ENCODE results near the gene TSPAN18. TPM values are rescaled to one million over a fixed set of nuclear protein-coding genes. Genes with fewer than 3 reads are reported as not detected.

Gene TSPAN18
- total RNA-seq, 1 donor from 2014 or later, result 5.2 TPM

DNA sequence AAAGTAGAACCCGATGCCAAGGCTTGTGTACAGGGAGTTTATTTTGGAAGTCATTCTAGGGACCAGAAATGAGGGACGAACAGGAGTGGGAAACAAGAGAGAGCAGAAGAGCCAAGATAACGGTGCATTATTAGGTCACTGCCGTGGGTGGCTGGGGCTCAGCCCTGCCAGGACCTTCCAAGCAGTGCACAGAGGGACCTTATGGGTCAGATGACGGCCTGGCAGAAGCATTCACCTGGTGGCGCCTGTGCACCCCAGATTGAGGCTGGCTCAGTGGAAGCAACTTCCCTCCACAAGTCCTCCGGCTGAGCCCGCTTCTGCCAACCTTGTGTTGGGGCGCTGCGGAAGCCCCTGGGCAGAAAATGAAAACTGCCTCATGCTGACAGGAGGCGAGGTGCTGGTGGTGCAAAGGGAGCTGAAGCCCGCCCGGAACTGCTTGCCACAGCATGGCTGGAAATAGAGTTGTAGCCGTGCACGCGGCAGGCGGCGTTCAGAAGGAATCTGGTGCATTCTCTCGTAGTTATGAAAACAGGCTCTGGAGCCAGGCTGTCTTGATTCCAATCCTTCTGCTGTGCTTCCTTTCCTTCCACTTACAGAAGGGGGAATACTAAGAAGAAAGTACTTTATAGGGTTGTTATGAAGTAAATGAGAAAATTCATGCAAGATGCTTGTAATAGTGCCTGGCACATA is 246.1 kb downstream of the TSPAN18 start:
- no peak overlapping the region for H3K4me3 ChIP-seq (ENCODE audit: low read depth, low read length)
- no peak for DNase-seq (ENCODE audit: low read depth)
- H3K27me3 ChIP-seq (ENCODE audit: control insufficient read depth, insufficient read depth, low read length), result peaks cover 21% of the 10 kb centered on the region
- no peak for TF ChIP-seq CTCF (IDR thresholded peaks at IDR 0.05; ENCODE audit: insufficient read depth, low read length, poor library complexity, severe bottlenecking)
- H3K36me3 ChIP-seq (ENCODE audit: control insufficient read depth, insufficient read depth, low read length), result no peaks in the 10 kb centered on the region

DNA sequence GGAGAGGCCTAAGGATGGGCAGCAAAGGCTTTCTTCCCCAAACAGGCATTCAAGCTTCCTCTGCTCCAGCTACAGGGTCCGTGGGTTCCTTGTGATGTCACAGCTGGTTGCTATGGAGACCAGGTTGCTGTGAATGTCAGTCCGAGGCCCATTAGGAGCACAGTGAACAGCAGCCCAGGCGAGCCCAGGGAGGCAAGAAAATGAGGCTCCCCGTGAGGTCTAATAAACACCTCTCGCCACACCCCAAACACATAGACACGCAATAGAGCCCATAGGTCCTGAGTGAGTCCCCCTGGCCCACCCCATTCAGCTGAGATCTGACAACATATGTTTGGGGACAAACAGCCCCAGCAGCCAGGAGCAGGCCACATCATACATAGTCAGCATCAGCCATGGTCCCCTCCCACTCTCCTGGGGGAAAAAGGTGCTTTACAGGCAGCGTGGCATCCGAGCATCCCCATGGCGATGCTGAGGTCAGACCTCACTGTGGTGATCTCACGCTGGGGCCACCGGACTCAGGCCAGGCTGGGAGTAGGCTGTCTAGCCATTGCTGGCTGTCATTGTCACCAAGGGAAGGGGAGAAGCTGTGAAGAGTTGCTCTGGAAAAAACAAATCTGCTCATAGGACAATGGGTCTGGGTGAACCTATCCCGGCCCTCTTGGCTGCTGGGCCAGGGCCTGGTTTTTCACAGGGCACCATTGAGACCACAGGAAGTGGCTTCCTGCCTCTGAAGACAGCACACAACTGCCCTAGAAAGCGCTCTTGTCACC is 247.1 kb downstream of the TSPAN18 start:
- Histone ChIP-seq H3K27me3 (ENCODE audit: control insufficient read depth, insufficient read depth, low read length) (peaks cover 21% of the 10 kb centered on the region), H3K36me3 (ENCODE audit: control insufficient read depth, insufficient read depth, low read length) (no peaks in the 10 kb centered on the region), H3K4me3 (ENCODE audit: low read depth, low read length) (no peak overlapping the region)
- DNase-seq (ENCODE audit: low read depth), result no peak
- TF ChIP-seq CTCF (IDR thresholded peaks at IDR 0.05; ENCODE audit: insufficient read depth, low read length, poor library complexity, severe bottlenecking), result no peak

GRCh38 chr11:44974402-44975000 is 247.7 kb downstream of the TSPAN18 start:
- H3K4me3 ChIP-seq (ENCODE audit: low read depth, low read length), result no peak overlapping the region
- DNase-seq (ENCODE audit: low read depth), result no peak
- no peak for TF ChIP-seq CTCF (IDR thresholded peaks at IDR 0.05; ENCODE audit: insufficient read depth, low read length, poor library complexity, severe bottlenecking)
- H3K27me3 ChIP-seq (ENCODE audit: control insufficient read depth, insufficient read depth, low read length), result peaks cover 18% of the 10 kb centered on the region
- H3K36me3 ChIP-seq (ENCODE audit: control insufficient read depth, insufficient read depth, low read length), result no peaks in the 10 kb centered on the region

DNA sequence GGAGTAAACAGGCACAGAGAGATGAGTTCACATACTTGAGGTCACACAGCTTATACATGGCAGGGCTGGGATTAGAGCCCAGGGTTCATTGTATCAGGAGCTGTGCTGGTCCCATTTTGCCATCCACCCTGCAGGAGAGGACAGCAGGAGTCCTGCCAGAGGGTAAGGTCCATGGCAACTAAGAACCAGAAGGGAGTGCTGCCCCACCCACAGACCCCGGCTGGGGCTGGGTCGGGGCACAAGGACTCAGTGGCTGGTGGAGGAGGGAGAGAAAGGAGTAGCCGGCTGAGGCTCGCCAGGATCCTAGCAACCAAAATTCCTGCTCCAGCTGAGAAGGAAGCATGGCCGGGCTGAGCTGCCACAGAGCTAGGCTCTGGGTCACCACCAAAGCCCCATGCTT is 249.8 kb downstream of the TSPAN18 start:
- H3K36me3 ChIP-seq (ENCODE audit: control insufficient read depth, insufficient read depth, low read length), result no peaks in the 10 kb centered on the region

GRCh38 chr11:44977493-44977984 is 250.8 kb downstream of the TSPAN18 start:
- Histone ChIP-seq H3K4me3 (ENCODE audit: low read depth, low read length) (no peak overlapping the region), H3K36me3 (ENCODE audit: control insufficient read depth, insufficient read depth, low read length) (no peaks in the 10 kb centered on the region), H3K27me3 (ENCODE audit: control insufficient read depth, insufficient read depth, low read length) (peaks cover 12% of the 10 kb centered on the region)
- DNase-seq (ENCODE audit: low read depth), result no peak
- TF ChIP-seq CTCF (IDR thresholded peaks at IDR 0.05; ENCODE audit: insufficient read depth, low read length, poor library complexity, severe bottlenecking), result peak; percentile 25

More for the DNA sequence above, 249.8 kb downstream of the TSPAN18 start:
- H3K4me3 ChIP-seq (ENCODE audit: low read depth, low read length), result no peak overlapping the region
- DNase-seq (ENCODE audit: low read depth), result no peak
- TF ChIP-seq CTCF (IDR thresholded peaks at IDR 0.05; ENCODE audit: insufficient read depth, low read length, poor library complexity, severe bottlenecking), result no peak
- H3K27me3 ChIP-seq (ENCODE audit: control insufficient read depth, insufficient read depth, low read length), result peaks cover 14% of the 10 kb centered on the region

Measured in kidney epithelial cell (primary cell).